Endodermal cell (in vitro differentiated cells): Measurements from ENCODE around the gene SCAPER. TPM values are rescaled to one million over a fixed set of nuclear protein-coding genes. Genes with fewer than 3 reads are reported as not detected.

ENCODE experiments used
- DNase-seq: peaks from one replicate; pipeline ENCODE4 v3.0.0-alpha.2; 2017
- H3K27ac ChIP-seq: 2 replicates; pipeline ENCODE4 v1.5.1; 2013; ENCODE audit warnings: mild to moderate bottlenecking, low read depth, low read length, moderate library complexity
- H3K27me3 ChIP-seq: 2 replicates; pipeline ENCODE4 v1.6.1; 2013; ENCODE audit warnings: mild to moderate bottlenecking, low read length, moderate library complexity; ENCODE audit not compliant: insufficient read depth, control insufficient read depth, poor library complexity, severe bottlenecking
- H3K36me3 ChIP-seq: 2 replicates; pipeline ENCODE4 v1.7.0; 2013; ENCODE audit warnings: mild to moderate bottlenecking, low read length, moderate library complexity; ENCODE audit not compliant: control insufficient read depth, insufficient read depth
- H3K4me1 ChIP-seq: one replicate; pipeline ENCODE4 v1.7.0; 2013; ENCODE audit warnings: low read length; ENCODE audit not compliant: control insufficient read depth, insufficient read depth
- H3K4me3 ChIP-seq: 2 replicates; pipeline ENCODE4 v1.5.1; 2013; ENCODE audit warnings: mild to moderate bottlenecking, low read length, moderate library complexity
- H3K9ac ChIP-seq: 2 replicates; pipeline ENCODE4 v1.6.1; 2013; ENCODE audit warnings: mild to moderate bottlenecking, low read length, moderate library complexity; ENCODE audit not compliant: poor library complexity, severe bottlenecking; ENCODE audit errors: extremely low read depth
- H3K9me3 ChIP-seq: 2 replicates; pipeline ENCODE4 v1.6.1; 2013; ENCODE audit warnings: mild to moderate bottlenecking, low read length, moderate library complexity; ENCODE audit not compliant: control insufficient read depth
- H3K27ac Mint-ChIP-seq: 2 replicates; pipeline ENCODE4 v1.8.0; 2020; ENCODE audit warnings: mixed read lengths
- H3K27me3 Mint-ChIP-seq: 2 replicates; pipeline ENCODE4 v1.8.0; 2021; ENCODE audit warnings: mild to moderate bottlenecking, mixed read lengths; ENCODE audit not compliant: insufficient read depth
- H3K36me3 Mint-ChIP-seq: 2 replicates; pipeline ENCODE4 v1.8.0; 2020; ENCODE audit warnings: low read depth, mixed read lengths
- H3K4me1 Mint-ChIP-seq: 2 replicates; pipeline ENCODE4 v1.8.0; 2020; ENCODE audit warnings: mixed read lengths
- H3K4me3 Mint-ChIP-seq: 2 replicates; pipeline ENCODE4 v1.8.0; 2020; ENCODE audit warnings: mild to moderate bottlenecking, moderate library complexity, mixed read lengths
- H3K9me3 Mint-ChIP-seq: 2 replicates; pipeline ENCODE4 v1.8.0; 2020; ENCODE audit warnings: mild to moderate bottlenecking, mixed read lengths
- WGBS, 2 experiments: methylation state at CpG; one replicate each; pipeline versions ENCODE4 v1.1.5 to v1.1.7; 2013; ENCODE audit warnings: missing lambda C conversion rate in 2 of 2, mixed read lengths in 1 of 2; ENCODE audit not compliant: insufficient coverage in 1 of 2, insufficient read length in 1 of 2; 5-methylcytosine and 5-hydroxymethylcytosine counted together
- total RNA-seq, 2 donors: library from RNA; stranded (reverse); fragmentation: NEBNext Ultra II Directional in 1 of 2; extraction: Animal tissue kit (Norgen Biotek cat#: 25700) in 1 of 2; gene quantifications; 2 replicates in 1 of 2; 3 replicates in 1 of 2; pipeline ENCODE4 v1.2.1, GENCODE V29; 2021
- TF ChIP-seq, protein P1 (sequence below): fragments of 200-600 bp; sonication (generic); conservative IDR thresholded peaks from 2 replicates; pipeline ENCODE4 v1.5.0; 2021; ENCODE audit warnings: antibody characterized with exemption, mild to moderate bottlenecking

Gene SCAPER
- total RNA-seq, 2 donors from 2014 or later = 8.9 to 12.2 TPM

DNA sequence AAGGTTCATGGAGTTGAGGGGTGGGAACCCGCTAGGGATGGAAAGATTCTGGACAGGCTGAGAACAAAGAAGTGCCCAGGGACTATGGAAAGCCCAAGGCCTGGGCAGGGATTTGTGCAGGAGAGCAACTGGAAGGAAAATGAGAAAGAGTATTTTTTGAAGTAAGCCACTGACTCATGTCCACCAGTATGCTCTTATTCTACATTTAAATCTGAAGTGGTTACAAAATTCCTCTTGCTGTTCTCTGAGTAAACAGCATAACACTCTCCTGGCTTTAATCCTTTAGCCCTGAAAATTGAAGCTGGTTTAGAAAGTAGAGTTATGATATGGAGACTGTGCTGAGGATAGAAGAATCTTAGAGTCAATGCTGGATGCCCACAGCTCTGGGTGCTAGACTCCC lies 403.4 kb downstream of the SCAPER start:
- Mint-ChIP-seq H3K27ac (no peak overlapping the region), H3K27me3 (no peaks in the 10 kb centered on the region), H3K9me3 (no peaks in the 10 kb centered on the region), H3K4me1 (peaks cover 8% of the 10 kb centered on the region), H3K4me3 (no peak overlapping the region), H3K36me3 (no peaks in the 10 kb centered on the region)
- Histone ChIP-seq H3K27ac (no peak overlapping the region), H3K4me1 (peaks cover 6% of the 10 kb centered on the region), H3K36me3 (no peaks in the 10 kb centered on the region), H3K9me3 (no peaks in the 10 kb centered on the region), H3K9ac (no peak overlapping the region), H3K4me3 (no peak overlapping the region), H3K27me3 (no peaks in the 10 kb centered on the region)
- WGBS, 2 experiments = 94 to 100% methylated on average over 1 of the region's 1 CpG
- DNase-seq = no peak
- TF ChIP-seq, protein P1, sequence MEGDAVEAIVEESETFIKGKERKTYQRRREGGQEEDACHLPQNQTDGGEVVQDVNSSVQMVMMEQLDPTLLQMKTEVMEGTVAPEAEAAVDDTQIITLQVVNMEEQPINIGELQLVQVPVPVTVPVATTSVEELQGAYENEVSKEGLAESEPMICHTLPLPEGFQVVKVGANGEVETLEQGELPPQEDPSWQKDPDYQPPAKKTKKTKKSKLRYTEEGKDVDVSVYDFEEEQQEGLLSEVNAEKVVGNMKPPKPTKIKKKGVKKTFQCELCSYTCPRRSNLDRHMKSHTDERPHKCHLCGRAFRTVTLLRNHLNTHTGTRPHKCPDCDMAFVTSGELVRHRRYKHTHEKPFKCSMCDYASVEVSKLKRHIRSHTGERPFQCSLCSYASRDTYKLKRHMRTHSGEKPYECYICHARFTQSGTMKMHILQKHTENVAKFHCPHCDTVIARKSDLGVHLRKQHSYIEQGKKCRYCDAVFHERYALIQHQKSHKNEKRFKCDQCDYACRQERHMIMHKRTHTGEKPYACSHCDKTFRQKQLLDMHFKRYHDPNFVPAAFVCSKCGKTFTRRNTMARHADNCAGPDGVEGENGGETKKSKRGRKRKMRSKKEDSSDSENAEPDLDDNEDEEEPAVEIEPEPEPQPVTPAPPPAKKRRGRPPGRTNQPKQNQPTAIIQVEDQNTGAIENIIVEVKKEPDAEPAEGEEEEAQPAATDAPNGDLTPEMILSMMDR = no peak

DNA sequence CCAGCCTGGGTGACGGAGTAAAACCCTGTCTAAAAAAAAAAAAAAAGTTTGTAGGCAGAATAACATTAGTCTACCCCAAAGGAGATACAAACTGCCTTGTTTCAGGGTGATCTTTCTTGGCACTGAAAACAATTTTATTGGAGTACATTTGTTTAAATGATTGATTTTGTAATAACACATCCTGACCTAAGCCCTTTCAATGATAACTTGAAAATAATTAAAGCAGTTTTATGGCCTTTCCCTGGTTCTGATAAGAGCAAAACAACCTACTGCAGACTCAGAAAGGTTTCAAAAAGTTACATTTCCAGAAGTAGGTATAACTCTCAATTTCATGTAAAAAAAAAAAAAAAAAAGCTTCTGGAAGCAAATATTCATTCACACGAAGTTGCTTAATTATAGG lies 404.1 kb downstream of the SCAPER start:
- Mint-ChIP-seq H3K27ac (no peak overlapping the region), H3K4me1 (peaks cover 8% of the 10 kb centered on the region), H3K9me3 (no peaks in the 10 kb centered on the region), H3K27me3 (no peaks in the 10 kb centered on the region), H3K36me3 (no peaks in the 10 kb centered on the region), H3K4me3 (no peak overlapping the region)
- Histone ChIP-seq H3K9me3 (no peaks in the 10 kb centered on the region), H3K4me3 (no peak overlapping the region), H3K27me3 (no peaks in the 10 kb centered on the region), H3K4me1 (peaks cover 6% of the 10 kb centered on the region), H3K9ac (no peak overlapping the region), H3K27ac (no peak overlapping the region), H3K36me3 (no peaks in the 10 kb centered on the region)
- WGBS, 2 experiments = 83 to 89% methylated on average over 1 to 2 of the region's 2 CpGs
- TF ChIP-seq, protein P1 = no peak
- DNase-seq = no peak

DNA sequence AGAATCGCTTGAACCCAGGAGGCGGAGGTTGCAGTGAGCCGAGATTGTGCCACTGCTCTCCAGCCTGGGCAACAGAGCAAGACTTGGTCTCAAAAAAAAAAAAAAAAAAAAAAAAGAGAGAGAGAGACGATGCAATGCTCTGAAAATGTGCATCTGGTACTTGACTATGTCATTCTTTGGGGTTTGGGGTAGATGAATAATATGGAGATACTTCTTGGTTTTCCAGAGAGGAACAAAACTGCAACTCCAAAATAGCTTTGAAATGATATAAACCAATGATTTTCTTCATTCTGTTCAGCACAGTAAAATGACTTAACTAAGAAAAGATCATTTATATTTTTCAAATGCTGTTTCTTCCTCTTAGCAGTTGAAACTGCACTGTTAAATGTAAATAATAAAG lies 409.7 kb downstream of the SCAPER start:
- Mint-ChIP-seq H3K9me3 (no peaks in the 10 kb centered on the region), H3K27me3 (no peaks in the 10 kb centered on the region), H3K4me1 (peaks cover 19% of the 10 kb centered on the region), H3K4me3 (no peak overlapping the region), H3K36me3 (no peaks in the 10 kb centered on the region), H3K27ac (no peak overlapping the region)
- Histone ChIP-seq H3K9me3 (no peaks in the 10 kb centered on the region), H3K4me1 (peaks cover 10% of the 10 kb centered on the region), H3K27ac (no peak overlapping the region), H3K27me3 (no peaks in the 10 kb centered on the region), H3K9ac (no peak overlapping the region), H3K36me3 (no peaks in the 10 kb centered on the region), H3K4me3 (no peak overlapping the region)
- no peak for DNase-seq
- TF ChIP-seq, protein P1 = no peak
- 94% methylated on average over 4 of the region's 4 CpGs; no CpG with 5 or more reads in 1 of the 2 experiments for WGBS, 2 experiments
